K562 (cell line): ENCODE data around the gene SPECC1L.

Experiments used
- CREB1 ChIP-seq, 2 experiments: sonication (generic) in 1 of 2; formaldehyde crosslinking in 1 of 2; IDR thresholded peaks; 2 replicates each; pipeline versions ENCODE4 v1.6.1 to v1.8.0; 2012 to 2022; ENCODE audit warnings: inconsistent platforms in 1 of 2, mild to moderate bottlenecking in 1 of 2, missing genetic modification reagents in 1 of 2, moderate library complexity in 1 of 2
- EP300 ChIP-seq: IDR thresholded peaks from 2 replicates; pipeline ENCODE4 v1.6.1; 2012; ENCODE audit warnings: low read length, improper control_type of control experiment
- EZH2 ChIP-seq: IDR thresholded peaks from 2 replicates; pipeline ENCODE4 v1.6.1; 2012; ENCODE audit warnings: low read depth, mild to moderate bottlenecking, inconsistent platforms, low read length, borderline replicate concordance
- GATA2 ChIP-seq: sonication (generic); formaldehyde crosslinking; IDR thresholded peaks from 2 replicates; pipeline ENCODE4 v1.4.0; 2020; ENCODE audit warnings: mild to moderate bottlenecking, missing genetic modification reagents
- HNRNPLL ChIP-seq: fragments of 200-400 bp; formaldehyde crosslinking; IDR thresholded peaks from 2 replicates; pipeline ENCODE4 v1.6.1; 2017; ENCODE audit warnings: low read length, low read depth, mild to moderate bottlenecking; ENCODE audit not compliant: poor library complexity, severe bottlenecking
- MAZ ChIP-seq, 2 experiments: fragments of 450-650 bp in 1 of 2; sonication (generic) in 1 of 2; formaldehyde crosslinking; IDR thresholded peaks in 1 of 2; conservative IDR thresholded peaks in 1 of 2; 2 replicates each; pipeline versions ENCODE4 v1.4.0 to v1.5.0; 2020; ENCODE audit warnings: mild to moderate bottlenecking in 1 of 2, missing genetic modification reagents in 1 of 2
- POLR2AphosphoS5 ChIP-seq: IDR thresholded peaks from 2 replicates; pipeline ENCODE4 v1.6.1; 2011; ENCODE audit warnings: mild to moderate bottlenecking, low read depth, low read length, moderate library complexity; ENCODE audit not compliant: control insufficient read depth, insufficient read depth
- POLR3A ChIP-seq: IDR thresholded peaks from 2 replicates; pipeline ENCODE4 v1.6.1; 2011; ENCODE audit warnings: borderline replicate concordance, mild to moderate bottlenecking, moderate library complexity; ENCODE audit not compliant: insufficient read length, insufficient read depth; ENCODE audit errors: extremely low read depth
- RFX1 ChIP-seq: fragments of 450-650 bp; IDR thresholded peaks from 2 replicates; pipeline ENCODE4 v1.6.1; 2016; ENCODE audit warnings: mild to moderate bottlenecking, moderate library complexity
- ZNF212 ChIP-seq: fragments of 450-650 bp; formaldehyde crosslinking; IDR thresholded peaks from 2 replicates; pipeline ENCODE4 v1.4.0; 2020; ENCODE audit warnings: mild to moderate bottlenecking
- ZNF551 ChIP-seq: fragments of 250-450 bp; sonication (Bioruptor Pico); IDR thresholded peaks from 2 replicates; pipeline ENCODE4 v1.5.0; 2021; ENCODE audit warnings: mild to moderate bottlenecking, moderate library complexity
- TF ChIP-seq, protein P1 (sequence below), 3 experiments: IDR thresholded peaks in 2 of 3; conservative IDR thresholded peaks in 1 of 3; 2 replicates each; pipeline ENCODE4 v1.5.1; 2011 to 2012; ENCODE audit warnings: low read length in 3 of 3, mild to moderate bottlenecking in 3 of 3, control low read depth in 2 of 3, improper control_type of control experiment in 1 of 3, inconsistent platforms in 1 of 3, low read depth in 1 of 3, mixed read lengths in 1 of 3, moderate library complexity in 1 of 3; ENCODE audit not compliant: insufficient read depth in 2 of 3

DNA sequence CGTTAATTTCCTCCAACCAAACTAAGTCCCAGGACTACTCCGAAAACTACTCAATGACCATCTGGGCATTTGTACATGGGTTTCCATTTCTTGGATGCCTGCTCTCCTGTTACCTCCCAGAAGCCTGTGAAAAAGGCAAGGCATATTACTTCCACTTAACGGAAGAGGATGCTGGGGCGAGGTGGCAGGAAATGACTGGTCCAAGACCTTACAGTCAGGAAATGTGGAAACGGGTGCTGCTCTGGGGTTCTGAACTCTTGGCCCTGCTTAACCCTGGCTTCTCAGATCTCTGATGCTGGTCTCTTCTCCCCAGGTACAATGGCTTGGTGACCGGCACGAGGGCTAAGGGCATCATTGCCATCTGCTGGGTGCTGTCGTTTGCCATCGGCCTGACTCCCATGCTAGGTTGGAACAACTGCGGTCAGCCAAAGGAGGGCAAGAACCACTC, 169.7 kb downstream of the SPECC1L start:
- TF ChIP-seq, protein P1, sequence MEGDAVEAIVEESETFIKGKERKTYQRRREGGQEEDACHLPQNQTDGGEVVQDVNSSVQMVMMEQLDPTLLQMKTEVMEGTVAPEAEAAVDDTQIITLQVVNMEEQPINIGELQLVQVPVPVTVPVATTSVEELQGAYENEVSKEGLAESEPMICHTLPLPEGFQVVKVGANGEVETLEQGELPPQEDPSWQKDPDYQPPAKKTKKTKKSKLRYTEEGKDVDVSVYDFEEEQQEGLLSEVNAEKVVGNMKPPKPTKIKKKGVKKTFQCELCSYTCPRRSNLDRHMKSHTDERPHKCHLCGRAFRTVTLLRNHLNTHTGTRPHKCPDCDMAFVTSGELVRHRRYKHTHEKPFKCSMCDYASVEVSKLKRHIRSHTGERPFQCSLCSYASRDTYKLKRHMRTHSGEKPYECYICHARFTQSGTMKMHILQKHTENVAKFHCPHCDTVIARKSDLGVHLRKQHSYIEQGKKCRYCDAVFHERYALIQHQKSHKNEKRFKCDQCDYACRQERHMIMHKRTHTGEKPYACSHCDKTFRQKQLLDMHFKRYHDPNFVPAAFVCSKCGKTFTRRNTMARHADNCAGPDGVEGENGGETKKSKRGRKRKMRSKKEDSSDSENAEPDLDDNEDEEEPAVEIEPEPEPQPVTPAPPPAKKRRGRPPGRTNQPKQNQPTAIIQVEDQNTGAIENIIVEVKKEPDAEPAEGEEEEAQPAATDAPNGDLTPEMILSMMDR (IDR thresholded peaks at IDR 0.05 in 2 of 3, conservative IDR thresholded peaks at IDR 0.05 in 1 of 3; ENCODE audit: insufficient read depth in 2 of 3, low read depth in 1 of 3, low read length in 3 of 3): no peak
- no peak for TF ChIP-seq POLR3A
- TF ChIP-seq EZH2: no peak
- TF ChIP-seq EP300: no peak
- TF ChIP-seq RFX1: no peak
- TF ChIP-seq HNRNPLL: no peak
- TF ChIP-seq POLR2AphosphoS5: no peak
- TF ChIP-seq GATA2 (CRISPR knock-in tag): no peak
- no peak for TF ChIP-seq CREB1 (IDR thresholded peaks at IDR 0.05)
- no peak for TF ChIP-seq CREB1 (CRISPR knock-in tag; IDR thresholded peaks at IDR 0.05)
- no peak for TF ChIP-seq ZNF212 (CRISPR knock-in tag)
- TF ChIP-seq MAZ (CRISPR knock-in tag; conservative IDR thresholded peaks at IDR 0.05 in 1 of 2, IDR thresholded peaks at IDR 0.05 in 1 of 2): no peak
- no peak for TF ChIP-seq ZNF551 (CRISPR knock-in tag)
